ACHN (cell line): ENCODE results near the gene CETN3.
"Not testable (repeated sequence)": the region's sequence is repeated elsewhere in the genome, so short reads cannot be mapped to it uniquely, and the experiment has no call there.

Experiments
- DNase-seq: peaks from one replicate; pipeline ENCODE4 v3.0.0-alpha.2; 2015
- in situ Hi-C: cut with HindIII; loops from 2 replicates; pipeline ENCODE4 v1.10.0; 2017; ENCODE audit warnings: low sequenced_read_pairs, low pct_ligation_motif_present, low pct_unique_long_range_greater_than_20kb

Gene CETN3

GRCh38 chr5:90387508-90387907 is 22.0 kb downstream of the CETN3 start:
- DNase-seq, result no peak
- in situ Hi-C loops, result no loop called here

- DNase-seq, result peak; percentile 25
- in situ Hi-C loops, result no loop called here
Observed at GRCh38 chr5:90386099-90386710, 23.4 kb downstream of the CETN3 start.

DNA sequence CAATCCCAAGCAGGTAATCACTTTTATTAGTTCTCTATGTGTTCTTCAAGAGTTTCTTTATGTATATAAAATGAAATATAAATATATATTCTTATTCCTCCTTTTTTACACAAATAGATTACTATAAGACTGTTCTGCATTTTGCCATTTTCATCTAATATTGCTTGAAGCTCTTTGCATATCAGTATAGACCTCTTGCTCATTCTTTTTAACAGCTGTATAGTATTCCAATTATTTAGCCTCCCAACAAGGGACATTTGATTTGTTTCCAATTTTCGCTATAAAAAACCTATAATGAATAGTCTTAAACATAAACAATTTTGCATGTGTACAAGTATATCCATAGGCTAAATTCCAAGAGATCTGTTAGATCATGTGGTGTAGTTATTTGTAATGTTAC is 25.2 kb downstream of the CETN3 start:
- no peak for DNase-seq
- in situ Hi-C loops, result no loop called here

DNA sequence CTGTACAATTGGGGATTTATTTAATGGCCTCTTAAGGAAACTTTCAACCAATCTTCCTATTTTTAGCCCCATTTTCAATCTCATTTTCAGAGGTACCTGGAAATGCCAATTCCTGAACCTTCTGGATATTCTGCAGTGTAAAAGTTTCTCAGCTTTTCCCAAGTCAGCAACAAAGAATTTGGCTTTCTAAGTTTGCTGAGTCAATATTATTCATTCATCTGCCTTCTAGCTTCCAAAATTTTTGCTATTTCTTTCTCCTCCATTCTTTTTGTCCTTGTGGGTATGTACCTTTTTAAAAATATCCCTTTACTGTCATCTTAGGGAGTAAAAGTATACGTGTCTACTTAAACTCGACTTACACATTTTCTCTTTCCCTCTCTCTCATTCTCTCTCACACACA is 25.7 kb downstream of the CETN3 start:
- in situ Hi-C loops, result no loop called here
- DNase-seq, result no peak

- in situ Hi-C loops, result no loop called here
- DNase-seq, result no peak
Observed at GRCh38 chr5:90381213-90381929, 28.2 kb downstream of the CETN3 start.

GRCh38 chr5:90379652-90380051 is 29.9 kb downstream of the CETN3 start:
- in situ Hi-C loops, result no loop called here
- no peak for DNase-seq

GRCh38 chr5:90378752-90379151 is 30.8 kb downstream of the CETN3 start:
- in situ Hi-C loops, result no loop called here
- DNase-seq, result no peak

GRCh38 chr5:90371269-90371668 is 38.3 kb downstream of the CETN3 start:
- in situ Hi-C loops, DNase-seq: not testable (repeated sequence)

GRCh38 chr5:90368454-90369246 is 40.9 kb downstream of the CETN3 start:
- no peak for DNase-seq
- in situ Hi-C loops, result no loop called here

DNA sequence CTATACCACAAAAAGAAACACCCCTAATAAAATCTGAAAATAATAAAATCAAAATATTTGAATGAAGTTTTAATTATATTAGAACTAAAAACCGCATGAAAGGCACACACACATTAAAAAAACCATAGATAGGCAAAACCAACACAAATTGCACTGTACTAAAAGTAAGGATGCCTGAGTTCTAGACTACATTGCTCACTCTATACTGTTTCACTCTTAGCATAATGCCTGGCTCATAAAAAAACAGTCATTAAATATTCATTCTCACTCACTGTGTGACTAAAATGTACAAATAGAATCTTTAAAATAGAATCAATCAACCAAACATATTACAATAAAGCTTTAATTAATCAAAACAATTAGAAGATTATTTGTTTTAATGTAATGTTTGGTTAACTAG is 41.7 kb downstream of the CETN3 start:
- in situ Hi-C loops, result no loop called here
- no peak for DNase-seq

GRCh38 chr5:90366948-90367347 is 42.6 kb downstream of the CETN3 start:
- DNase-seq, result no peak
- in situ Hi-C loops, result no loop called here

DNA sequence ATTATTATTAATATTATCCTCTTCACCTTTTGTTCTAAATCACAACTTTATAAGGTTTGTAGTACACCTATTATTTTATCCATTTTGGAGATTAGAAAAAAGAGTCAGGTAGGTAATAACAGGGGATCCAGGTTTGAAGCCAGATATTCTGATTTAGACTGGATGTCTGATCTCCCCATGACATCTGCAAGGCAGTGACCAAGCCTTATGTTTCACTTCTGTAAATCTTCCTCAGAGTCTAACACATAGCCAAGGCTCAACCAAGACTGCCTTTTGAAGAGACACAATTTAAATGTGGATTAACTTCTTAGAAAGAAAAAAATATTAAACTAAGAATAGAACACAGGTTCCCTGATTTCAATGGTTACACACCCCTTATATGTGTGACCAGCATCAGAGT is 44.2 kb downstream of the CETN3 start:
- DNase-seq, result no peak
- in situ Hi-C loops, result no loop called here

DNA sequence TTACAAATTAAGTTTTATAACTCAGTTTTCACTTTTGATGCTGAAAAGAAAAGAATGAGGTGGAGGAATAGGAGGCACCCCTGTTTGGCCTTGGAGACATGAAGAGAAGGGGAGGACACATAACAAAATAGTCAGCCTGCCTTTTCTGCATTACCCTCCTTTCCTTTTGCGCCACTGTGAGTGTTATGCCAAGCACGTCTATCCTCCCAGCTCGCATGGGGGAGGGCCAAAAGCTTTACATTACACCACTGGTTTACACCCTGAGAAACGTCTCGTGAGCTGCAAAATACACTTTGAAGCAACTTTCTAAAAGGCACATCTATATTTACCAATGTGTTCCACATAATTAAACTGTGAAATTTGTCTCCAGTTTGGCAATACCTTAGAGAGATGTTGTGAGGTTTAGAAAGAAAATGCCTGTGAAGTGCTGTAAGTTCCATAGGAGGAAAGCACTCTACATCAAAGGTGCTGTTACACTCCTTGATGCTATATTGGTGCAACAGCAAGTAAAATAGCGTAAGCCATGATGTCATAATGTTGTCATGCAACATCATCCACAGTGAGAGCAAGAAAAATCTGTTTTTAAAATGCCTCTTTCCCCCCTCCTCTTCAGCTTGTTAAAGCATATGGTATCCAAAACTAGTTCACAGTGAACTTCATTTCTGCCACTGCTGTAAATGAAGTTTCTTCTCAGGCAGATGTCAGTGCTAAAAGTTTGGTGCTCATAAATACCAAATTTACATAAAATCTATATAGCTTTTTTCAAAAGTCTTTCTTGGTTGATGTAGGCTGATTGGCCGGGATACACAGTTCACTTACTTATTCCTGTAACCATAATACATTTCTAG is 50.3 kb downstream of the CETN3 start:
- in situ Hi-C loops, result no loop called here
- DNase-seq, result no peak

- in situ Hi-C loops, result no loop called here
- DNase-seq, result no peak
Observed at GRCh38 chr5:90356622-90357021, 52.9 kb downstream of the CETN3 start.

- in situ Hi-C loops, result no loop called here
- DNase-seq, result no peak
Observed at GRCh38 chr5:90356176-90356575, 53.4 kb downstream of the CETN3 start.

DNA sequence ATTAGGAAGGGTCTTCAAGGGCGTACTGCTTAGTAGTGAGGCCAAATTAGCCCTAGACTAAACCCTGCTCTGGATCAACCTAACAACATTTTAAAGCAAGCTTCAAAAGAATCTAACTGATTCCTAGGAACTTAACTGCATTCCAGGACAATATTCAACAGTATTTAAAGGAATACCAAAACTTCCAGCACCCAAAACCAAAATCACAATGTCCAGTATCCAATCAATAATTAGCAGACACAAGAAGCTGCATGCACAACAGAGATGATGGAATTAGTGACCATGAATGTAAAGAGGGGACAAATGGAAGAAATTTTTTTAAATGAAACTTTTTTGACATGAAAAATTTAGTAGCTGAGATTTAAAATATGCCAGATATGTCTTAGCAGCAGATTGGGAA is 53.9 kb downstream of the CETN3 start:
- in situ Hi-C loops, result no loop called here

DNA sequence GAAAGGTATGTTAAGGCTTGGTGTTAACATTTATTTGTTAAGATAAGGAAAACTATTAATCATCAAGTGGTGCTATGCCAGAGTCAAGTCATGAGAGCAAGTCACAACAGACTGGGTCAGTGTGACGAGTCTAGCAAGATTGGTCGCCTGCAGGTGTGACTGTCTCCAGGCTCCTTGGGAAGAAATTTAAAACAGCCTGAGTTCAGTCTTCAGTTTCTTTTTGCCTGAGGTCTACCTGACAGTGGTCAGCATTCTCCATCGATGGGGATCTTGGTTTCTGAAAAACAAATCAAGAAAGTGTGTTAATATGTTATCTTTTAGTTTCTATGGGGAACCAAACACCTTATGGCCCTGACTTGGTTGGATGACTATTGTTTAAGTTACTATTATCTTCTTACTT is 56.3 kb downstream of the CETN3 start:
- in situ Hi-C loops, result no loop called here
- DNase-seq, result no peak

More for the DNA sequence above, 53.9 kb downstream of the CETN3 start:
- no peak for DNase-seq

DNA sequence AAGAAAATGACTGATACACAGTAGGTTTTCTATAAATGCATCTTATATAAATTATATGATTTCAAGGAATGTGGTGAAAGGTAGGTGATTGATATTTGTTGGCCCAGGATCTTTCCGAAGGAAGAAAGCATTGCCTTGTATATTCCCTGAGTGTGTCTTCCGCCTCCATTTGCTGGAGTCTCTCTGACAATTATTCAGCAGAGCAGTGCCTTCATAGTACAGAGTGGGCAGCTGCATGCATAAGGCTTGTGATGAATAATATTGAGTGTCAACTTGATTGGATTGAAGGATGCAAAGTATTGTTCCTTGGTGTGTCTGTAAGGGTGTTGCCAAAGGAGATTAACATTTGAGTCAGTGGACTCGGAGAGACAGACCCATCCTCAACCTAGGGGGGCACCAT is 58.5 kb downstream of the CETN3 start:
- no peak for DNase-seq
- in situ Hi-C loops, result no loop called here

GRCh38 chr5:90347462-90347861 is 62.1 kb downstream of the CETN3 start:
- no peak for DNase-seq
- in situ Hi-C loops, result no loop called here
